Measurements from ENCODE around the gene RBM22.

GRCh38 chr5:150734579-150735384 lies 33.9 kb upstream of the RBM22 start:
- TF ChIP-seq CTCF (IDR thresholded peaks at IDR 0.05; ENCODE audit: low read length), result no peak
- TF ChIP-seq EZH2phosphoT487 (IDR thresholded peaks at IDR 0.05; ENCODE audit: low read length), result no peak

Measured in MM.1S (cell line).